Measurements from ENCODE around the gene PCCA. TPM values are rescaled to one million over a fixed set of nuclear protein-coding genes. Genes with fewer than 3 reads are reported as not detected.

The PCCA gene
- total RNA-seq, 1 donor, result 33.7 TPM

- no peak overlapping the region for H3K4me3 ChIP-seq (ENCODE audit: low read depth, low read length)
- DNase-seq (ENCODE audit: low read depth), result peak; percentile 8
- TF ChIP-seq CTCF (IDR thresholded peaks at IDR 0.05; ENCODE audit: insufficient read depth, low read depth, low read length), result no peak
Measured at GRCh38 chr13:100397627-100398026, 308.7 kb downstream of the PCCA start.

GRCh38 chr13:100398360-100398759, 309.5 kb downstream of the PCCA start:
- no peak for DNase-seq (ENCODE audit: low read depth)
- TF ChIP-seq CTCF (IDR thresholded peaks at IDR 0.05; ENCODE audit: insufficient read depth, low read depth, low read length), result no peak
- no peak overlapping the region for H3K4me3 ChIP-seq (ENCODE audit: low read depth, low read length)

- no peak for TF ChIP-seq CTCF (IDR thresholded peaks at IDR 0.05; ENCODE audit: insufficient read depth, low read depth, low read length)
- no peak for DNase-seq (ENCODE audit: low read depth)
- H3K4me3 ChIP-seq (ENCODE audit: low read depth, low read length), result no peak overlapping the region
Measured at GRCh38 chr13:100399455-100399854, 310.6 kb downstream of the PCCA start.

GRCh38 chr13:100403675-100404074, 314.8 kb downstream of the PCCA start:
- DNase-seq (ENCODE audit: low read depth), result no peak
- H3K4me3 ChIP-seq (ENCODE audit: low read depth, low read length), result no peak overlapping the region
- TF ChIP-seq CTCF (IDR thresholded peaks at IDR 0.05; ENCODE audit: insufficient read depth, low read depth, low read length), result no peak

GRCh38 chr13:100409132-100409531, 320.2 kb downstream of the PCCA start:
- no peak overlapping the region for H3K4me3 ChIP-seq (ENCODE audit: low read depth, low read length)
- no peak for TF ChIP-seq CTCF (IDR thresholded peaks at IDR 0.05; ENCODE audit: insufficient read depth, low read depth, low read length)
- no peak for DNase-seq (ENCODE audit: low read depth)

- peak; percentile 36 for DNase-seq (ENCODE audit: low read depth)
Measured at GRCh38 chr13:100423375-100423774, 334.5 kb downstream of the PCCA start.

More at GRCh38 chr13:100423375-100423774, 334.5 kb downstream of the PCCA start:
- TF ChIP-seq CTCF (IDR thresholded peaks at IDR 0.05; ENCODE audit: insufficient read depth, low read depth, low read length), result no peak
- H3K4me3 ChIP-seq (ENCODE audit: low read depth, low read length), result no peak overlapping the region

All from fibroblast of villous mesenchyme (primary cell).